A673 (cell line): Measurements from ENCODE around the gene NSD2.

Experiments
- CTCF ChIP-seq: fragments of 300-800, 200-600 bp; sonication (generic); conservative IDR thresholded peaks from 2 replicates; pipeline ENCODE4 v1.5.1; 2017; ENCODE audit warnings: low read depth, mild to moderate bottlenecking, antibody characterized with exemption, low read length, moderate library complexity, mixed read lengths
- EZH2 ChIP-seq: fragments of 200-600 bp; sonication (generic); IDR thresholded peaks from 2 replicates; pipeline ENCODE4 v1.6.1; 2017; ENCODE audit warnings: borderline replicate concordance, low read depth, mild to moderate bottlenecking, mixed read lengths, antibody characterized with exemption, low read length; ENCODE audit not compliant: poor library complexity, severe bottlenecking

- no peak for TF ChIP-seq CTCF
- no peak for TF ChIP-seq EZH2
Observed at GRCh38 chr4:1856071-1856942, 14.9 kb upstream of the NSD2 start, which contains the start of gene LETM1.
